HCT116 (cell line): Measurements from ENCODE around the gene DIP2C. TPM values are rescaled to one million over a fixed set of nuclear protein-coding genes. Genes with fewer than 3 reads are reported as not detected.

Source experiments
- ATAC-seq: fragments of 200-7000 bp; cut with Tn5 transposase; 2 replicates; pipeline ENCODE4 v1.9.1; 2020; ENCODE audit warnings: mild to moderate bottlenecking, moderate library complexity
- BruUV-seq: library from RNA; stranded (reverse); fragments of 400-500 nt; replicated peaks from 2 replicates; lab custom pipeline; 2021; lab: Mats Ljungman, UMichigan
- CTCF ChIA-PET: fragments of 300-600 bp; sonication (Branson Sonifier 250); formaldehyde crosslinking; loops from one replicate; lab custom pipeline; 2021; ENCODE audit warnings: antibody characterized with exemption; lab: Charles Lee
- POLR2A ChIA-PET: fragments of 300-600, 350-600 bp; sonication (Branson Sonifier 250); formaldehyde crosslinking; loops from one replicate; lab custom pipeline; 2021; ENCODE audit warnings: antibody characterized with exemption; lab: Charles Lee
- RAD21 ChIA-PET, 2 experiments: fragments of 300-600 bp; sonication (Branson Sonifier 250); formaldehyde crosslinking; loops; one replicate each; lab custom pipeline; 2023; ENCODE audit warnings: low total read pairs in 2 of 2; ENCODE audit not compliant: uncharacterized antibody in 2 of 2, unreplicated experiment in 2 of 2, low non-redundant PET in 1 of 2; lab: Charles Lee
- DNase-seq: peaks from one replicate; pipeline ENCODE4 v3.0.0-alpha.2; 2010; ENCODE audit warnings: low read depth, low spot score
- H2AFZ ChIP-seq: fragments of 200-600 bp; shearing (Covaris generic), sonication (generic); 2 replicates; pipeline ENCODE4 v1.6.1; 2017; ENCODE audit warnings: low read depth, mixed run types, mixed read lengths, antibody characterized with exemption, low read length; ENCODE audit not compliant: poor library complexity, severe bottlenecking
- H3K27ac ChIP-seq: 2 replicates; pipeline ENCODE4 v1.5.1; 2012; ENCODE audit warnings: low read depth, low read length
- H3K27me3 ChIP-seq: fragments of 200-600 bp; sonication (generic); 2 replicates; pipeline ENCODE4 v1.6.1; 2016; ENCODE audit warnings: mixed run types, low read length, mixed read lengths; ENCODE audit not compliant: insufficient read depth
- H3K36me3 ChIP-seq, 2 experiments: fragments of 200-500 bp in 1 of 2; fragments of 200-600 bp in 1 of 2; sonication (Bioruptor generic) in 1 of 2; sonication (generic) in 1 of 2; 2 replicates each; pipeline versions ENCODE4 v1.5.1 to v1.6.1; 2014 to 2016; ENCODE audit warnings: low read length in 2 of 2, inconsistent platforms in 1 of 2, mixed read lengths in 1 of 2, mixed run types in 1 of 2; ENCODE audit not compliant: insufficient read depth in 2 of 2, control insufficient read depth in 1 of 2
- H3K4me1 ChIP-seq, 2 experiments: fragments of 200-600 bp in 1 of 2; sonication (generic) in 1 of 2; 2 replicates each; pipeline versions ENCODE4 v1.5.1 to v1.6.1; 2012 to 2017; ENCODE audit warnings: low read length in 2 of 2, inconsistent platforms in 1 of 2, mild to moderate bottlenecking in 1 of 2, mixed read lengths in 1 of 2, mixed run types in 1 of 2, moderate library complexity in 1 of 2; ENCODE audit not compliant: insufficient read depth in 2 of 2, control insufficient read depth in 1 of 2
- H3K4me2 ChIP-seq: fragments of 200-600 bp; sonication (generic); 2 replicates; pipeline ENCODE4 v1.6.1; 2017; ENCODE audit warnings: mixed run types, low read length, mixed read lengths
- H3K4me3 ChIP-seq, 2 experiments: fragments of 200-600 bp in 1 of 2; sonication (generic) in 1 of 2; replicated peaks in 1 of 2; 2 replicates each; pipeline ENCODE4 v1.5.1; 2011 to 2016; ENCODE audit warnings: low read length in 2 of 2, control low read depth in 1 of 2, low read depth in 1 of 2, mild to moderate bottlenecking in 1 of 2, mixed read lengths in 1 of 2, mixed run types in 1 of 2
- H3K79me2 ChIP-seq: fragments of 200-600 bp; sonication (generic); 2 replicates; pipeline ENCODE4 v1.6.1; 2017; ENCODE audit warnings: mild to moderate bottlenecking, mixed run types, low read length, moderate library complexity, mixed read lengths; ENCODE audit not compliant: insufficient read depth
- H3K9ac ChIP-seq: fragments of 200-600 bp; sonication (generic); 2 replicates; pipeline ENCODE4 v1.6.1; 2016; ENCODE audit warnings: low read length, mixed read lengths
- H3K9me2 ChIP-seq: fragments of 200-600 bp; sonication (generic), shearing (Covaris generic); 2 replicates; pipeline ENCODE4 v1.6.1; 2017; ENCODE audit warnings: mixed run types, mild to moderate bottlenecking, moderate library complexity; ENCODE audit not compliant: insufficient read depth
- H3K9me3 ChIP-seq, 2 experiments: fragments of 200-500 bp in 1 of 2; fragments of 200-600 bp in 1 of 2; sonication (Bioruptor generic) in 1 of 2; sonication (generic) in 1 of 2; 2 replicates each; pipeline ENCODE4 v1.6.1; 2014 to 2017; ENCODE audit warnings: low read length in 2 of 2, mixed read lengths in 2 of 2, inconsistent platforms in 1 of 2, low read depth in 1 of 2, mild to moderate bottlenecking in 1 of 2, mixed run types in 1 of 2, moderate library complexity in 1 of 2; ENCODE audit not compliant: control insufficient read depth in 1 of 2, insufficient read depth in 1 of 2
- H4K20me1 ChIP-seq: fragments of 200-600 bp; sonication (generic), shearing (Covaris generic); 2 replicates; pipeline ENCODE4 v1.6.1; 2017; ENCODE audit warnings: mixed run types, mild to moderate bottlenecking, moderate library complexity; ENCODE audit not compliant: insufficient read depth
- CEBPB ChIP-seq: IDR thresholded peaks from 2 replicates; pipeline ENCODE4 v1.6.1; 2012; ENCODE audit warnings: low read depth
- JUND ChIP-seq: IDR thresholded peaks from 2 replicates; pipeline ENCODE4 v1.6.1; 2012
- MAX ChIP-seq: IDR thresholded peaks from 2 replicates; pipeline ENCODE4 v1.6.1; 2012
- REST ChIP-seq: IDR thresholded peaks from 2 replicates; pipeline ENCODE4 v1.6.1; 2012; ENCODE audit warnings: low read depth
- SIN3A ChIP-seq: IDR thresholded peaks from 2 replicates; pipeline ENCODE4 v1.6.1; 2012; ENCODE audit warnings: low read depth
- YY1 ChIP-seq: IDR thresholded peaks from 2 replicates; pipeline ENCODE4 v1.6.1; 2011; ENCODE audit warnings: low read length, low read depth, moderate library complexity, mild to moderate bottlenecking; ENCODE audit not compliant: insufficient replicate concordance; ENCODE audit errors: extremely low read depth
- ZBTB33 ChIP-seq: IDR thresholded peaks from 2 replicates; pipeline ENCODE4 v1.6.1; 2011; ENCODE audit warnings: mild to moderate bottlenecking, low read length, moderate library complexity; ENCODE audit not compliant: insufficient replicate concordance; ENCODE audit errors: extremely low read depth
- ZNF274 ChIP-seq: fragments of 200-500 bp; sonication (Bioruptor generic); IDR thresholded peaks from 2 replicates; pipeline ENCODE4 v1.6.1; 2014; ENCODE audit warnings: mild to moderate bottlenecking, low read depth, low read length, inconsistent platforms
- intact Hi-C: fragments of 100-400 bp; cut with micrococcal nuclease; formaldehyde crosslinking; loops from 2 replicates; pipeline ENCODE4 v1.10.0; 2022
- total RNA-seq: library from RNA; stranded (reverse); gene quantifications from one replicate; pipeline ENCODE4 v1.2.1, GENCODE V29; 2021; ENCODE audit not compliant: unreplicated experiment

DIP2C gene
- total RNA-seq, 1 experiment from 2014 or later: 15.4 TPM

- H3K9me3 ChIP-seq: no peaks in the 10 kb centered on the region
- TF ChIP-seq CEBPB: no peak
- no peak for TF ChIP-seq ZNF274
- no peak for TF ChIP-seq SIN3A
- TF ChIP-seq ZBTB33: no peak
- no peak for TF ChIP-seq JUND
- TF ChIP-seq YY1: no peak
- CTCF ChIA-PET: no interaction called here
- no peak for DNase-seq
- intact Hi-C loops: no loop called here
- peaks cover 0 to 6% of the 10 kb centered on the region in 2 experiments; a peak in 1 of 4 replicates for H3K4me1 ChIP-seq
- RAD21 ChIA-PET: no interaction called here
- H3K9ac ChIP-seq: no peak overlapping the region
- H3K27ac ChIP-seq: no peak overlapping the region
- ATAC-seq: peak; percentile 47; the same call in 1 of the 2 replicates
- no peaks in the 10 kb centered on the region for H4K20me1 ChIP-seq
- POLR2A ChIA-PET: no interaction called here
- H3K4me2 ChIP-seq: no peak overlapping the region
- H3K79me2 ChIP-seq: no peaks in the 10 kb centered on the region
- no peak overlapping the region for H3K4me3 ChIP-seq
- no peaks in the 10 kb centered on the region for H3K9me2 ChIP-seq
- BruUV-seq: no TSS peak
- no peak overlapping the region for H2AFZ ChIP-seq
- H3K27me3 ChIP-seq: no peaks in the 10 kb centered on the region
- no peaks in the 10 kb centered on the region for H3K36me3 ChIP-seq
These were observed 64.7 kb downstream of the DIP2C start for GRCh38 chr10:624605-625332.

GRCh38 chr10:624312-624604 is 65.2 kb downstream of the DIP2C start:
- H3K4me2 ChIP-seq: no peak overlapping the region
- H3K36me3 ChIP-seq: no peaks in the 10 kb centered on the region
- RAD21 ChIA-PET: no interaction called here
- DNase-seq: no peak
- no peak overlapping the region for H3K9ac ChIP-seq
- H3K9me2 ChIP-seq: no peaks in the 10 kb centered on the region
- H4K20me1 ChIP-seq: no peaks in the 10 kb centered on the region
- TF ChIP-seq CEBPB (no peak), MAX (no peak), REST (no peak), SIN3A (no peak)
- TF ChIP-seq, all 23 proteins: peak for 0
- H3K79me2 ChIP-seq: no peaks in the 10 kb centered on the region
- peaks cover 0 to 6% of the 10 kb centered on the region in 2 experiments; a peak in 1 of 4 replicates for H3K4me1 ChIP-seq
- CTCF ChIA-PET: no interaction called here
- BruUV-seq: no TSS peak
- no peak overlapping the region for H2AFZ ChIP-seq
- no peaks in the 10 kb centered on the region for H3K9me3 ChIP-seq
- intact Hi-C loops: no loop called here
- POLR2A ChIA-PET: no interaction called here
- H3K27ac ChIP-seq: no peak overlapping the region
- no peak overlapping the region for H3K4me3 ChIP-seq
- ATAC-seq: no peak
- no peaks in the 10 kb centered on the region for H3K27me3 ChIP-seq
